ENCODE data around the gene ANO2.

The ANO2 gene

DNA sequence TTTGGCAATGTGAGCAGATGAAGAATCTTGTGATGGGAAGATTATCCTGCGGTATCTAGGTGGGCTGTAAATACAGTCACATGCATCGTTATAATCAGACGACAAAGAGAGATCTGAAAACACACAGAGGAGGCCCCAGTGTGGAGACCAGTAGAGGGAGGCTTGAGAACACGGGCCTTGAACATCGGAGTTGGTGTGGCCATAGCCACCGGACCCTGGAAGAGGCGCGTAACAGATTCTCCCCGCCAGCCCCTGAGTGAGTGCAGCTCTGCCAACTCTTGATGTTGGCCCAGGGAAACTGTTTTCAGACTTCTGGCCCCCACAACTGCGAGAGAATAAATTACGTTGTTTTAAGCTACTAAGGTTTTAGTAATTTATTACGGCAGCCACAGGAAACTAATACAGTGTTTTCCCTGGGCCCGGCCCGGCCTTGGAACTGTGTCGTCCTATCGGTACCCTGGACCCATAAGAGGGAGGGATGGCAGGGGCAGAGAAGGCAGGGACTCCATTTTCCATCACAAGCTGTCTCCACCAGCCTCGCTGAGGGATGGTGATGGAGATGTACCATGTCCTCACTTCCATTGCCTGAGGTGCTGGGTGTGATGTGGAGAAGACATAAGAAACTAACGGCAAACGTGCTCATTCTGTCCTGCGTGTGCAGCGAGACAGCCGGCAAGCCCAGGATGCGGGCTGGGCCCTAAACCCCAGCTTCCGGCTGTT, 421.5 kb downstream of the ANO2 start:
- no peaks in the 10 kb centered on the region for H3K27me3 ChIP-seq
- no peak overlapping the region for H3K4me3 ChIP-seq
- H3K27ac ChIP-seq, result no peak overlapping the region
- TF ChIP-seq, protein P1, sequence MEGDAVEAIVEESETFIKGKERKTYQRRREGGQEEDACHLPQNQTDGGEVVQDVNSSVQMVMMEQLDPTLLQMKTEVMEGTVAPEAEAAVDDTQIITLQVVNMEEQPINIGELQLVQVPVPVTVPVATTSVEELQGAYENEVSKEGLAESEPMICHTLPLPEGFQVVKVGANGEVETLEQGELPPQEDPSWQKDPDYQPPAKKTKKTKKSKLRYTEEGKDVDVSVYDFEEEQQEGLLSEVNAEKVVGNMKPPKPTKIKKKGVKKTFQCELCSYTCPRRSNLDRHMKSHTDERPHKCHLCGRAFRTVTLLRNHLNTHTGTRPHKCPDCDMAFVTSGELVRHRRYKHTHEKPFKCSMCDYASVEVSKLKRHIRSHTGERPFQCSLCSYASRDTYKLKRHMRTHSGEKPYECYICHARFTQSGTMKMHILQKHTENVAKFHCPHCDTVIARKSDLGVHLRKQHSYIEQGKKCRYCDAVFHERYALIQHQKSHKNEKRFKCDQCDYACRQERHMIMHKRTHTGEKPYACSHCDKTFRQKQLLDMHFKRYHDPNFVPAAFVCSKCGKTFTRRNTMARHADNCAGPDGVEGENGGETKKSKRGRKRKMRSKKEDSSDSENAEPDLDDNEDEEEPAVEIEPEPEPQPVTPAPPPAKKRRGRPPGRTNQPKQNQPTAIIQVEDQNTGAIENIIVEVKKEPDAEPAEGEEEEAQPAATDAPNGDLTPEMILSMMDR (IDR thresholded peaks at IDR 0.05), result no peak
- no peaks in the 10 kb centered on the region for H3K4me1 ChIP-seq
- no peaks in the 10 kb centered on the region for H3K9me3 ChIP-seq
- no peak for DNase-seq
- H3K36me3 ChIP-seq, result no peaks in the 10 kb centered on the region
- intact Hi-C loops (cut with DNase I; ENCODE audit: low total_unique reads), result no loop called here

DNA sequence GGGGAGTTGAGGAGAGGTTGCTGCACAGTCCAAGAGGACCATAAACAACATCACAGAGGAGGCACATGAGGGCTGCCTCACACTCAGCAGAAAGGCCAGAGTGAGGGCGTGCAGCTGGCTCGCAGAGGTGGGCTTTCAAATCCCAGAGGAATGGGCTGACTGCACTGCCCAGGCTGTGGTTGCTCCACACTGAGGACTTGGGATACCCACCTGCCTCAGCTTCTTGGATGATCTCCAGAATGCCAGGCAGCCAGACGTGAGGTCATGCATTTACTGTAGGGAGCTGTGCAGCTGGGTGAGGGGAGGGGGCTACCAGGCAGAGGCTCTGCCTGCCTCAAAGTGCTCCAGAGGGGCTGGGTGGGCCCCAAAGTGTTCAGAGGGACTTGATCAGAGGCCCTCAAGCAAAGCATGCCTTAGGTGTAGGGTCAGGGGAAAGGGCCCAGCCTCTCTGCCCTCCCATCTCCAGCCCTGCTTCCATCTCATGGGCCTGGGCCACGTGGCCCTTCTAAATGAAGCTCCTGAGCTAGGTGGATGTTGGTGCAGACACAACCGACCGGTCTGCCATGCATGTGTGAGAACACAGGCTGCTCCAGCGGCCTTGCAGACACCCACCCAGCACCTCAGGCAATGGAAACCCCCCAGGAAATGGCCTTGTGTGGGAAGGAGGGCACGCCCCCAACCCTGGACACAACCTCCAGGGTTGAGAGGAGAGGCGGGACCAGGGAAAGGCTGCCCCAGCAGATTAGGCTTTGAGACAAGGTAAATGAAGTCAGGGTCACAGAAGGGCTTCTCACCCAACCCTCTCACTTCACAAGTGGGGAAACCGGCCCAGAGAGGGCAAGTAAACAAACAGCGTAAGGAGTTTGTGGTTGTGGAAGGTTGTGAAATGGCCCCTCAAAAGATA, 422.4 kb downstream of the ANO2 start:
- Histone ChIP-seq H3K4me3 (no peak overlapping the region), H3K36me3 (no peaks in the 10 kb centered on the region), H3K9me3 (no peaks in the 10 kb centered on the region), H3K4me1 (no peaks in the 10 kb centered on the region), H3K27me3 (no peaks in the 10 kb centered on the region), H3K27ac (no peak overlapping the region)
- intact Hi-C loops (cut with DNase I; ENCODE audit: low total_unique reads), result no loop called here
- TF ChIP-seq, protein P1 (IDR thresholded peaks at IDR 0.05), result no peak
- no peak for DNase-seq

DNA sequence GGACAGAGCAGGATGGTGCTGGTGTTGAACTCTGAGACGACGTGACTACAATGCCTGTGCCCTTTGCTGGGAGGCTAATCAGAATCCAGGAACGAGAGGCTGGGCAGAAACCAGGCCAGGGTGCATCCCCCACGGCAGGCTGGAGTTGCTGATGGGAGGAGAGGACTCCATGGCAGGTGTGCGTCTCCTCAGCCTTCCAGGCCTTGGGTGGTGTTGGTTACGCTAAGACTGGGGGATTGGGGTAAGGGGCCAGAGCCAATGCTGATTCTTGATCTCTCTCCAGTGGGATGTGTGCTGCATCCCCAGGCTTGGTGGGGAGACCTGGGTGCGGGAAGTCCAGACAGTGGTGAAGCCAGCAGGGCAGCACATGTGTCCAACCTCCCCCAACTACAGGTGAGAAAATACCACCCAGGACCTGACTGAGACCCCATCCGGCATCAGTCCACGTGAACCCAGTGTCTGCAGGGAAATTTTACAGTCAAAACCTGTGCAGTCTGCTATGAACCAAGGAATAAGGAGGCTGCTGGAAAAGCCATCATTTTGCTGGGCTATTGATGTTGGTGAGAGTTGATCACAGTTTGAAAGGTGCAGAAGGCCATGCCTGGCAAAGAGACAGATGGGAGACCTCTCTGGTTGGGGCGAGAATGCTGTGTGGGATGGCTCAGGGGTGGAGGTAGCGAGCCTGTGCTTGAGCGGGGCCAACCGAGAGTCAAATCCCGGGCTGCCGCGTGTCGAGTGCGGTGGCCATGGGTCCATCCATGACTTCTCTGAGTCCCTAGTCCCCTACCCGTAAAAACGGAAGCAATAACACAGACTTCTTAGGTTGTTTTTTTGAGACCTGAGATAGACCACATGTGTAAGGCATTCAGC, 423.4 kb downstream of the ANO2 start:
- Histone ChIP-seq H3K27me3 (no peaks in the 10 kb centered on the region), H3K36me3 (no peaks in the 10 kb centered on the region), H3K27ac (no peak overlapping the region), H3K4me3 (no peak overlapping the region), H3K4me1 (no peaks in the 10 kb centered on the region), H3K9me3 (no peaks in the 10 kb centered on the region)
- TF ChIP-seq, protein P1 (IDR thresholded peaks at IDR 0.05), result no peak
- DNase-seq, result no peak
- intact Hi-C loops (cut with DNase I; ENCODE audit: low total_unique reads), result no loop called here

DNA sequence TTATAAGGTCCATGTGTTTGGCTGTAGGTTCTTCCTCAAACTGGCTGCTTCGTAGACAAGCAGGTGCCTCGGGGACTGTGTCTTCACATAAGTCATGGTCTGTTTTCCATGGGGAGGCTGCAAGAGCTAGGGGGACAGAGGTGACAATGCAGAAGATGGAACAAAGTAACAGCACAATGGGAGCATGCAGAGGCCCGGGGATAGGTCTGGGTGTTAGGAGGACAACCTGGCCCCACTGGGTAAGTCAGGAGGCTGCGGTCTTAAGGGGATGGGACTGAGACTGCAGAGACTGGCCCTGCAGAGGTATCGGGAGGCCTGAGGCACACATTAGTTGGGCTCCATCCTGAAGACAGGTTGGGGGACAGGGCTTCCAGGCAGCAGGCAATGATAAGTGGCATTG, 424.2 kb downstream of the ANO2 start:
- no peak for DNase-seq
- Histone ChIP-seq H3K4me3 (no peak overlapping the region), H3K27me3 (no peaks in the 10 kb centered on the region), H3K4me1 (no peaks in the 10 kb centered on the region), H3K27ac (no peak overlapping the region), H3K36me3 (no peaks in the 10 kb centered on the region), H3K9me3 (no peaks in the 10 kb centered on the region)
- TF ChIP-seq, protein P1 (IDR thresholded peaks at IDR 0.05), result no peak
- intact Hi-C loops (cut with DNase I; ENCODE audit: low total_unique reads), result no loop called here

DNA sequence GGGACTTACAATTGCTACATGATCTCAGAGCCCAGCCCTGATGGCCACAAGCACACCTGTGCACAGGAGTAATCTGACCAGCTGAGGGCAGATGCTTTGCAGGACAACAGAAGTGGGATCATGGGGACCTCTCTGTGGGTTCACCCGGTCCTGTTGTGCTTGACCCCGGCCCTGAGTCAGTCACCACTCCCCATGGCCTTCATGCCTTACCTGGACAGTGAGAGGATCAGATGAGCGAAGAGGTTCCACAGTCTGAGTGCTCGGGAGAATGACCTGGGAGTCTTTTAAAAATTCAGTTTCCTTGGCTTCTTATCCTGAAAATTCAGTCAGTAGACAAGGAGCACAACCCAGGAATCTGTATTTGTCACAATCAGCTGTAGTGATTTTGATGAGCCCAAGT, 425.0 kb downstream of the ANO2 start:
- H3K27ac ChIP-seq, result no peak overlapping the region
- no peaks in the 10 kb centered on the region for H3K27me3 ChIP-seq
- TF ChIP-seq, protein P1 (IDR thresholded peaks at IDR 0.05), result no peak
- H3K4me1 ChIP-seq, result no peaks in the 10 kb centered on the region
- H3K9me3 ChIP-seq, result no peaks in the 10 kb centered on the region
- H3K4me3 ChIP-seq, result no peak overlapping the region
- DNase-seq, result no peak
- intact Hi-C loops (cut with DNase I; ENCODE audit: low total_unique reads), result no loop called here
- H3K36me3 ChIP-seq, result no peaks in the 10 kb centered on the region
